Activated naive CD4-positive, alpha-beta T cell treated with anti-CD3 and anti-CD28 coated beads, Interleukin-2, amount 50 U/mL, for 24 hours (primary cell): Measurements from ENCODE around the gene CCDC181.
"Not testable (repeated sequence)": the region's sequence is repeated elsewhere in the genome, so short reads cannot be mapped to it uniquely, and the experiment has no call there.

Experiments
- H3K27ac Mint-ChIP-seq: one replicate; pipeline ENCODE4 v1.8.0; 2021; ENCODE audit warnings: mild to moderate bottlenecking, mixed read lengths
- H3K27me3 Mint-ChIP-seq: one replicate; pipeline ENCODE4 v1.8.0; 2021; ENCODE audit warnings: mixed read lengths
- H3K36me3 Mint-ChIP-seq: one replicate; pipeline ENCODE4 v1.8.0; 2021; ENCODE audit warnings: mixed read lengths
- H3K4me1 Mint-ChIP-seq: one replicate; pipeline ENCODE4 v1.8.0; 2021; ENCODE audit warnings: mixed read lengths
- H3K4me3 Mint-ChIP-seq: one replicate; pipeline ENCODE4 v1.8.0; 2021; ENCODE audit warnings: mild to moderate bottlenecking, mixed read lengths
- H3K9me3 Mint-ChIP-seq: one replicate; pipeline ENCODE4 v1.8.0; 2021; ENCODE audit warnings: mixed read lengths

The CCDC181 gene

GRCh38 chr1:169451218-169451824, 24.0 kb upstream of the CCDC181 start:
- H3K27me3 Mint-ChIP-seq: peaks cover 13% of the 10 kb centered on the region
- no peak overlapping the region for H3K27ac Mint-ChIP-seq
- peaks cover 4% of the 10 kb centered on the region for H3K36me3 Mint-ChIP-seq
- H3K4me3 Mint-ChIP-seq: no peak overlapping the region
- no peaks in the 10 kb centered on the region for H3K4me1 Mint-ChIP-seq
- H3K9me3 Mint-ChIP-seq: peaks cover 6% of the 10 kb centered on the region

GRCh38 chr1:169443923-169444322, 16.6 kb upstream of the CCDC181 start:
- Mint-ChIP-seq H3K27ac (no peak overlapping the region), H3K4me3 (no peak overlapping the region), H3K4me1 (no peaks in the 10 kb centered on the region), H3K36me3 (peaks cover 4% of the 10 kb centered on the region), H3K27me3 (peaks cover 12% of the 10 kb centered on the region), H3K9me3 (peaks cover 6% of the 10 kb centered on the region)

- peaks cover 7% of the 10 kb centered on the region for H3K4me1 Mint-ChIP-seq
- peaks cover 61% of the 10 kb centered on the region for H3K27me3 Mint-ChIP-seq
- no peak overlapping the region for H3K27ac Mint-ChIP-seq
- peaks cover 2% of the 10 kb centered on the region for H3K9me3 Mint-ChIP-seq
- H3K4me3 Mint-ChIP-seq: no peak overlapping the region
- no peaks in the 10 kb centered on the region for H3K36me3 Mint-ChIP-seq
Measured at GRCh38 chr1:169426174-169426705, 1.0 kb downstream of the CCDC181 start.

- H3K27ac Mint-ChIP-seq: no peak overlapping the region
- no peaks in the 10 kb centered on the region for H3K9me3 Mint-ChIP-seq
- no peaks in the 10 kb centered on the region for H3K4me1 Mint-ChIP-seq
- no peak overlapping the region for H3K4me3 Mint-ChIP-seq
- peaks cover 34% of the 10 kb centered on the region for H3K27me3 Mint-ChIP-seq
- H3K36me3 Mint-ChIP-seq: no peaks in the 10 kb centered on the region
Measured at GRCh38 chr1:169421309-169421708, 6.0 kb downstream of the CCDC181 start.

GRCh38 chr1:169414952-169415351, 12.3 kb downstream of the CCDC181 start:
- H3K36me3 Mint-ChIP-seq: no peaks in the 10 kb centered on the region
- no peak overlapping the region for H3K4me3 Mint-ChIP-seq
- peak overlapping the region; percentile 15 for H3K27ac Mint-ChIP-seq
- peaks cover 11% of the 10 kb centered on the region for H3K9me3 Mint-ChIP-seq
- H3K27me3 Mint-ChIP-seq: peaks cover 2% of the 10 kb centered on the region
- H3K4me1 Mint-ChIP-seq: no peaks in the 10 kb centered on the region

- not testable (repeated sequence) for H3K27ac Mint-ChIP-seq, H3K36me3 Mint-ChIP-seq, H3K27me3 Mint-ChIP-seq, H3K4me3 Mint-ChIP-seq, H3K4me1 Mint-ChIP-seq
- H3K9me3 Mint-ChIP-seq: peaks cover 22% of the 10 kb centered on the region
Measured at GRCh38 chr1:169408340-169408739, 18.9 kb downstream of the CCDC181 start.

GRCh38 chr1:169402578-169402977, 24.7 kb downstream of the CCDC181 start:
- peaks cover 18% of the 10 kb centered on the region for H3K36me3 Mint-ChIP-seq

GRCh38 chr1:169395955-169396354, 31.3 kb downstream of the CCDC181 start:
- no peaks in the 10 kb centered on the region for H3K27me3 Mint-ChIP-seq
- H3K4me3 Mint-ChIP-seq: no peak overlapping the region
- H3K27ac Mint-ChIP-seq: no peak overlapping the region
- H3K4me1 Mint-ChIP-seq: no peaks in the 10 kb centered on the region
- peaks cover 5% of the 10 kb centered on the region for H3K9me3 Mint-ChIP-seq
- H3K36me3 Mint-ChIP-seq: peaks cover 42% of the 10 kb centered on the region

More at GRCh38 chr1:169402578-169402977, 24.7 kb downstream of the CCDC181 start:
- H3K27ac Mint-ChIP-seq, H3K4me3 Mint-ChIP-seq, H3K4me1 Mint-ChIP-seq, H3K27me3 Mint-ChIP-seq: not testable (repeated sequence)
- H3K9me3 Mint-ChIP-seq: peaks cover 16% of the 10 kb centered on the region

GRCh38 chr1:169392406-169392805, 34.9 kb downstream of the CCDC181 start:
- Mint-ChIP-seq H3K27ac (no peak overlapping the region), H3K36me3 (peaks cover 50% of the 10 kb centered on the region), H3K27me3 (no peaks in the 10 kb centered on the region), H3K4me3 (no peak overlapping the region), H3K4me1 (peaks cover 8% of the 10 kb centered on the region), H3K9me3 (no peaks in the 10 kb centered on the region)

GRCh38 chr1:169390303-169390702, 37.0 kb downstream of the CCDC181 start:
- Mint-ChIP-seq H3K27ac (peak overlapping the region; percentile 30), H3K4me1 (peaks cover 8% of the 10 kb centered on the region), H3K36me3 (peaks cover 49% of the 10 kb centered on the region), H3K9me3 (no peaks in the 10 kb centered on the region), H3K4me3 (no peak overlapping the region), H3K27me3 (no peaks in the 10 kb centered on the region)

- no peaks in the 10 kb centered on the region for H3K9me3 Mint-ChIP-seq
- H3K4me3 Mint-ChIP-seq: no peak overlapping the region
- H3K36me3 Mint-ChIP-seq: peaks cover 33% of the 10 kb centered on the region
Measured at GRCh38 chr1:169387399-169387798, 39.9 kb downstream of the CCDC181 start.

GRCh38 chr1:169383449-169383848, 43.8 kb downstream of the CCDC181 start:
- Mint-ChIP-seq H3K27ac (no peak overlapping the region), H3K27me3 (no peaks in the 10 kb centered on the region), H3K9me3 (no peaks in the 10 kb centered on the region), H3K36me3 (peaks cover 36% of the 10 kb centered on the region), H3K4me1 (no peaks in the 10 kb centered on the region), H3K4me3 (no peak overlapping the region)

More at GRCh38 chr1:169387399-169387798, 39.9 kb downstream of the CCDC181 start:
- Mint-ChIP-seq H3K27ac (no peak overlapping the region), H3K27me3 (no peaks in the 10 kb centered on the region), H3K4me1 (peaks cover 8% of the 10 kb centered on the region)

- H3K9me3 Mint-ChIP-seq: no peaks in the 10 kb centered on the region
- H3K36me3 Mint-ChIP-seq: peaks cover 43% of the 10 kb centered on the region
- H3K27ac Mint-ChIP-seq: no peak overlapping the region
- no peaks in the 10 kb centered on the region for H3K27me3 Mint-ChIP-seq
- no peaks in the 10 kb centered on the region for H3K4me1 Mint-ChIP-seq
- no peak overlapping the region for H3K4me3 Mint-ChIP-seq
Measured at GRCh38 chr1:169381162-169381561, 46.1 kb downstream of the CCDC181 start.

- Mint-ChIP-seq H3K4me3 (no peak overlapping the region), H3K27ac (no peak overlapping the region), H3K9me3 (no peaks in the 10 kb centered on the region), H3K27me3 (no peaks in the 10 kb centered on the region), H3K36me3 (peaks cover 16% of the 10 kb centered on the region), H3K4me1 (peaks cover 28% of the 10 kb centered on the region)
Measured at GRCh38 chr1:169371404-169371803, 55.9 kb downstream of the CCDC181 start.

- Mint-ChIP-seq H3K4me1 (peaks cover 28% of the 10 kb centered on the region), H3K4me3 (no peak overlapping the region), H3K27me3 (no peaks in the 10 kb centered on the region)
Measured at GRCh38 chr1:169368406-169368769, 58.9 kb downstream of the CCDC181 start.

GRCh38 chr1:169367686-169368405, 59.4 kb downstream of the CCDC181 start, which contains the start of the genes BLZF1 and NME7:
BLZF1 (plus strand) TSS chr1:169368195; CDS start chr1:169369523, 1,328 bp downstream.
NME7 (minus strand) TSS chr1:169367797; CDS start chr1:169367710, 87 bp downstream.
- Mint-ChIP-seq H3K36me3 (peaks cover 15% of the 10 kb centered on the region), H3K9me3 (no peaks in the 10 kb centered on the region), H3K4me1 (peaks cover 23% of the 10 kb centered on the region), H3K4me3 (no peak within 1 kb of the TSS), H3K27ac (no peak within 1 kb of the TSS), H3K27me3 (no peaks in the 10 kb centered on the region)

More at GRCh38 chr1:169368406-169368769, 58.9 kb downstream of the CCDC181 start:
- Mint-ChIP-seq H3K9me3 (no peaks in the 10 kb centered on the region), H3K36me3 (peaks cover 19% of the 10 kb centered on the region), H3K27ac (no peak overlapping the region)
